DMS 273 (cell line): ENCODE results near the gene CAMKMT.

Experiments
- DNase-seq: peaks from one replicate; lab custom pipeline; 2025; ENCODE audit not compliant: unreplicated experiment; lab: John Stamatoyannopoulos, UW

CAMKMT gene

GRCh38 chr2:44682459-44682858 is 320.7 kb downstream of the CAMKMT start:
- DNase-seq = no peak

- no peak for DNase-seq
Measured at GRCh38 chr2:44684559-44684958, 322.8 kb downstream of the CAMKMT start.

- no peak for DNase-seq
Measured at GRCh38 chr2:44686561-44686960, 324.8 kb downstream of the CAMKMT start.

DNA sequence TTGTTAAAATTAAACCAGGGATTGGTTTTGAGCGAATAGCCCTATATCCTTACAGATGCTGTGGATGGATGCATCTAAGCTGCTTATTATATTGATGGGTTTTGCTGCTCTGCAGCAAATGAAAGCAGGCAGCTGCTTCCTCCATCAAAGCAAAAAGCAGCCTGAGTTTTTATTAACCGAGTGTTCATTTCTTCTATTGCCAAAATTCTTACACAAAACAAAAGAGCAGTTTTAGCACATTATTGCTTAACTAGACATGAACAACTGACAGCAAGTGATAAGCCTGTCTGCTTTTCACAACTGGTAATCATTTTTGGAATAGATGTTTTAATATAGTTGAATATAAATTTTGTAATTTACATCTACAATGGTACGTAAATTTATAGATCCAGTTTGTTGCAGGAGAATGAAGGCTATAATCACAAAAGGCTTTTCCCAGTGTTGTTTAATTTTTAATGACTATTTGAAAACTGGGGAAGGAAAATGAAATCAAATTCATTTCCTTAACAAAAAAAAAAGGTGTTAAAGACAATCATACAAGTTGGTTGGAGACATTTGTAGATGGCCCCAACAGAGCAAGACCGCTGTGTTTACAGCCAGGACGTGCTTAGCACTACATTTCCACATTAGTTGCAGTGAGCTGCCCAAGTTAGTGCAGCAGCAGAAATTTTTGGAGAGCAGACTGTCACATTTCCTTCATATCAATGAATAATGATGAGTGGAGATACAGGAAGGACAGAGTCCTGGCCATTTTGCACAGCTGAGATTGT is 326.1 kb downstream of the CAMKMT start:
- DNase-seq = no peak

GRCh38 chr2:44688456-44689124 is 326.8 kb downstream of the CAMKMT start:
- DNase-seq = no peak

GRCh38 chr2:44689516-44689915 is 327.8 kb downstream of the CAMKMT start:
- DNase-seq = no peak

GRCh38 chr2:44691174-44691785 is 329.5 kb downstream of the CAMKMT start:
- no peak for DNase-seq

- no peak for DNase-seq
Measured at GRCh38 chr2:44692821-44693220, 331.1 kb downstream of the CAMKMT start.

DNA sequence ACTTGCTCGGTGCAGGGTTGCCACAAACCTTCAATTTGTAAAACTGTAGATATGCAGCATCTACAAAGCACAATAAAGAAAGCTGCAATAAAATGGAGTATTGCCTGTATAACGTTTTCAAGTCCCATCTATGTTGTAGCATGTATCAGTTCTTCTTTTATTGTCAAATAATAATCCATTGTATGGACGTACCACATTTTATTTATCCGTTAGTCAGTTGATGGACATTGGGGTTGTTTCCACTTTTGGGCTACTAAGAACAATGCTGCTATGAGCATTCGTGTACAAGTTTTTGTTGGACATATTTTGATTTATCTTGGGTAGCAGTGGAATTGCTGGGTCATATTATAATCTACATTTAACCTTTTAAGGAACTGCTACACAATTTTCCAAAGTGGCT is 339.1 kb downstream of the CAMKMT start:
- no peak for DNase-seq

GRCh38 chr2:44705356-44705755 is 343.6 kb downstream of the CAMKMT start:
- no peak for DNase-seq

- DNase-seq = no peak
Measured at GRCh38 chr2:44705876-44706480, 344.2 kb downstream of the CAMKMT start.

DNA sequence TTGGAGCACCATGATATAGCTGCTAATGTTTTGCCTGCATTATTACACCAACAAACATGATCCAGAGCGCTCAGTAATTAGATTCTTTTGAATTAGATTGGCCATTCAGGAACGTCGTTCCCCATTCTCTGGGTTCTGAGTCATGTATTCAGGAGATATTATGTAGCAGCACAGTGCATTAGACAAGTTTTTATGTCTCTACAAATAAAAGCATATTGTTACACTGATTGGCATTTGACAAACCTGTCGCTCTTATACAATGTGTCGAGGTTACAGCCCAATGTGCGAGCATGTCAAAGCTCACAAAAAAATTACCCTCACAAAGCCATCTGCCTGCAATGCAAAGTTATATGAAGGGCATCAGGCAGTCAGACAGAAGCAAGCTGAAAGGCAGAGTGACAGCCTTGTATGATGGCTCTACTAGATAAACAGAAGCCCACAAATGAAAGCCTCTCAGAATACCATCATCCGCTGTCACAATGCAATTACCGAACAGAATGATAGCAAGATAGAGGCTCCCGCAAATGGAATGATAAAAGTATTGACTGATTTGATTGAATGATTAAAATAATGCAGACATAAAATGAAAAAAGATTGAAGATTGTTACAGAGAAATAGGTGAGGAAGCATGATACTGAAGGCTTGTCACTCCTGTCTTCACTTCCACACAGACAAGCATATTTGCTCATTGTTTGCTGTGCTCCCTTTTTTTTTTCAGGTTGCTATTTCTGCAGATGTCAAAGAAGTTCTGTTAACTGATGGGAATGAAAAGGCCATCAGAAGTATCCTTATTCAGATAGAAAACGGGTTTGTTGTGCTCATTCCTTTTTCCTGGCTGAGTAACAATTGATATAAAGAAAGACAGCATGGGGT is 345.2 kb downstream of the CAMKMT start:
- DNase-seq = no peak

DNA sequence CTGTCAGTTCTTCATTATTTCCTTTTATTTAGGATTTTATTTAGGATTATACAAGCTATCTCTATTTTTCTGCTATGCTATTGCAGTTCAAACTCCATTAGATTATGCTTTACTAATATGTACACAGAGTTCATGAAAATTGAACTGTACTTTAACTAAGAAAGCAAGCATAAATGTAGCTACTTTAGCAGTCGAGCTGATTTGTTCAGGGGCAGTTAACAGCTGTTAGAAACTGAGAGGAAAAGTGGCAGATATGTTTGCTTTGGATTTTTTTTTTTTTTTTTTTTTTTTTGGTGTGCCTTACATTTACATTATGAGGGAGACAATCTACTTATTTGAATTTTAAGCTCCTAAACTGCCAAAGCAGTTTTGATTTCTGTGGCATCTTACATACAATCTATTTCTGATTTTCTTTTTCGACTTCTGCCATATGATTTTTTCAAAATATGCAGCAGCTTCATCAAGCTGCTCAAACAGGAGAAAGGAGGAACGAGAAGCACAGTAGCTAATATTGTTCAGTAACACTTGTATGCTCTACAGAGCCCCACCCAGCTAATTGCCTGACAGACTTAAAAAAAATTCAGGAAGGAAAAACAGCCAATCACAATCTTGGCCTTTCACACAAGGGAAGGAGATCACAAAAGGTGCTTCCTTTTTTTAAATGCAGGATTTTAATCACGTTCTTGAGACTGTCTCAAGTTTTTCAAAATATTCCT is 346.4 kb downstream of the CAMKMT start:
- peak; percentile 29 for DNase-seq

DNA sequence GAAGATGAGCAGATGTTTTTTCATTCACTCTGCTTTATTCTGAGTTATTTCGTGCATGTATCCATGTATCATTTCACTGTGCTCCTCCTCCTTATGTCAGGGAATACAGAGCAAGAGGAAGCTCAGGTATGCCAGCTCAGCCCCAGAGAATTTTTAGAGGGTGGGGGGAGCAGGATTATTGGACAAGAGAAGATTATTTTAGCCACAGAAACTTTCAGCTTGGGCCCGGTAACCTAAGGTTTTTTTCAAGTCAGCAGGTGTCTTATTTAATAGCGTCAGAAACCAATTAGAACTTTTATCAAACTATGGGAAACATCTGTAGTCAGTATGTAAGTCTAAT is 346.9 kb downstream of the CAMKMT start:
- DNase-seq = no peak

- no peak for DNase-seq
Measured at GRCh38 chr2:44713170-44713569, 351.4 kb downstream of the CAMKMT start.

- peak; percentile 64 for DNase-seq
Measured at GRCh38 chr2:44715671-44716081, 353.9 kb downstream of the CAMKMT start.

- DNase-seq = no peak
Measured at GRCh38 chr2:44716131-44716530, 354.4 kb downstream of the CAMKMT start.

DNA sequence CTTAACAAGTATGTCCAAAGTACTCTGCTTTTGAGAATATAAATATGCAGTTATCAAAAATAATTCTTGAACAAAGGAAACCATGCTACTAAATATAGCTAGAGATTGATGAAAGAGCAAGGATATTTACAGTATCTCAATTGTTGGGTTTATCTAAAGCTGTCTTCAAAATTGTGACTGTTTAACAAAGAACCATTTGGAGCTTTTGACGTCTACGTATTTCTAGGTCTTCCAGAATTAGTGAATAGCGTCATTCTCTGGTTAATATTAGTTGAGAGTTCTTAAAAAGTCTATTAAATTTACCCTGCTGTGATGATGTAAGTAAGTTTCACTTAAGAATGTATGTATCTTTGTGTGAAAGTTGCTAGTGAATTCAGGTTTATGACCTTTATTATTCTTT is 356.7 kb downstream of the CAMKMT start:
- no peak for DNase-seq

- no peak for DNase-seq
Measured at GRCh38 chr2:44719562-44719961, 357.8 kb downstream of the CAMKMT start.

GRCh38 chr2:44722026-44722625 is 360.4 kb downstream of the CAMKMT start:
- no peak for DNase-seq
